ENCODE data around the gene NTSR1.

NTSR1 gene

DNA sequence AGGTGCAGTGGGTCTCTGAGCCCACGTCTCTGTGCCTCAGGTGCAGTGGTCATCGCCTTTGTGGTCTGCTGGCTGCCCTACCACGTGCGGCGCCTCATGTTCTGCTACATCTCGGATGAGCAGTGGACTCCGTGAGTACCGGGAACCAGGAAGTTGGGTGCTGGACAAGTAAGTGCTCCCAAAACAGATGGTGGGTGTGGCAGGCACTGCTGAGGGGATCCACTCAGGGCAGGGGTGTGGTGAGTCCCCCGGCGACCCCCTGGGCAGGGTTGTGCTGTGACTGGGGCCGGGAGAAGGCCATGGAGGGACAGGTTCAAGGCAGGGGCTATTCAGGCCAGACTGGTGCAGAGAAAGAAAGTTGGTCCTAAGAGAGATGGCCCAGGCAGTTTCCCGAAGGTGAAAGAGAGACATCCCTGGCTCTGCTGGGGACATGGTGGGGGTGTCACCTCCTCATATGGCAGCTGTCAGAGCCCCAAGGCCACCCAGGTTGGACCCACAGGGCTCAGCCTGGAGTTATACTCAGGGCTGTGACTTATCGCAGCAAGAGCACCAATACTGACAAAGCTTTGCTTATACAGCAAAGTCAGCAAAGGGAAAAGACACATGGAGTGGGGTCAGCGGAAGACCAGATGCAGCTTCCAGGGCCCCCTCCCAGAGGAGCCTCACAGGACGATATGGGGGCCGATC is 49.7 kb downstream of the NTSR1 start:
- DNase-seq (ENCODE audit: low read depth): no peak
- H3K4me3 ChIP-seq (ENCODE audit: control insufficient read depth, low read depth, low read length): no peak overlapping the region
- TF ChIP-seq, protein P1, sequence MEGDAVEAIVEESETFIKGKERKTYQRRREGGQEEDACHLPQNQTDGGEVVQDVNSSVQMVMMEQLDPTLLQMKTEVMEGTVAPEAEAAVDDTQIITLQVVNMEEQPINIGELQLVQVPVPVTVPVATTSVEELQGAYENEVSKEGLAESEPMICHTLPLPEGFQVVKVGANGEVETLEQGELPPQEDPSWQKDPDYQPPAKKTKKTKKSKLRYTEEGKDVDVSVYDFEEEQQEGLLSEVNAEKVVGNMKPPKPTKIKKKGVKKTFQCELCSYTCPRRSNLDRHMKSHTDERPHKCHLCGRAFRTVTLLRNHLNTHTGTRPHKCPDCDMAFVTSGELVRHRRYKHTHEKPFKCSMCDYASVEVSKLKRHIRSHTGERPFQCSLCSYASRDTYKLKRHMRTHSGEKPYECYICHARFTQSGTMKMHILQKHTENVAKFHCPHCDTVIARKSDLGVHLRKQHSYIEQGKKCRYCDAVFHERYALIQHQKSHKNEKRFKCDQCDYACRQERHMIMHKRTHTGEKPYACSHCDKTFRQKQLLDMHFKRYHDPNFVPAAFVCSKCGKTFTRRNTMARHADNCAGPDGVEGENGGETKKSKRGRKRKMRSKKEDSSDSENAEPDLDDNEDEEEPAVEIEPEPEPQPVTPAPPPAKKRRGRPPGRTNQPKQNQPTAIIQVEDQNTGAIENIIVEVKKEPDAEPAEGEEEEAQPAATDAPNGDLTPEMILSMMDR (conservative IDR thresholded peaks at IDR 0.05; ENCODE audit: control insufficient read depth, insufficient read depth, low read depth, low read length): no peak

DNA sequence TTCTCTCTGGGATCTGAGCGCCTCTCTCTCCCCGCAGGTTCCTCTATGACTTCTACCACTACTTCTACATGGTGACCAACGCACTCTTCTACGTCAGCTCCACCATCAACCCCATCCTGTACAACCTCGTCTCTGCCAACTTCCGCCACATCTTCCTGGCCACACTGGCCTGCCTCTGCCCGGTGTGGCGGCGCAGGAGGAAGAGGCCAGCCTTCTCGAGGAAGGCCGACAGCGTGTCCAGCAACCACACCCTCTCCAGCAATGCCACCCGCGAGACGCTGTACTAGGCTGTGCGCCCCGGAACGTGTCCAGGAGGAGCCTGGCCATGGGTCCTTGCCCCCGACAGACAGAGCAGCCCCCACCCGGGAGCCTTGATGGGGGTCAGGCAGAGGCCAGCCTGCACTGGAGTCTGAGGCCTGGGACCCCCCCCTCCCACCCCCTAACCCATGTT is 51.4 kb downstream of the NTSR1 start:
- H3K4me3 ChIP-seq (ENCODE audit: control insufficient read depth, low read depth, low read length): no peak overlapping the region
- no peak for DNase-seq (ENCODE audit: low read depth)
- TF ChIP-seq, protein P1 (conservative IDR thresholded peaks at IDR 0.05; ENCODE audit: control insufficient read depth, insufficient read depth, low read depth, low read length): no peak

DNA sequence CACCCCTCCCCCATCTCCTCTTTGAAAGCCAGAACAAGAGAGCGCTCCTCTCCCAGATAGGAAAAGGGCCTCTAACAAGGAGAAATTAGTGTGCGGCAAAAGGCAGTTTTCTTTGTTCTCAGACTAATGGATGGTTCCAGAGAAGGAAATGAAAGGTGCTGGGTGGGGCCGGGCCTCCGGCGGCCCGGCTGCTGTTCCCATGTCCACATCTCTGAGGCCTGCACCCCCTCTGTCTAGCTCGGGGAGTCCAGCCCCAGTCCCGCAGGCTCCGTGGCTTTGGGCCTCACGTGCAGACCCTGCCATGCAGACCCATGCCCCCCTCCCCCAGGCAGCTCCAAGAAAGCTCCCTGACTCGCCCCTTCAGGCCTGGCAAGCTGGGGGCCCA is 51.8 kb downstream of the NTSR1 start:
- no peak overlapping the region for H3K4me3 ChIP-seq (ENCODE audit: control insufficient read depth, low read depth, low read length)
- TF ChIP-seq, protein P1 (conservative IDR thresholded peaks at IDR 0.05; ENCODE audit: control insufficient read depth, insufficient read depth, low read depth, low read length): no peak
- DNase-seq (ENCODE audit: low read depth): no peak

DNA sequence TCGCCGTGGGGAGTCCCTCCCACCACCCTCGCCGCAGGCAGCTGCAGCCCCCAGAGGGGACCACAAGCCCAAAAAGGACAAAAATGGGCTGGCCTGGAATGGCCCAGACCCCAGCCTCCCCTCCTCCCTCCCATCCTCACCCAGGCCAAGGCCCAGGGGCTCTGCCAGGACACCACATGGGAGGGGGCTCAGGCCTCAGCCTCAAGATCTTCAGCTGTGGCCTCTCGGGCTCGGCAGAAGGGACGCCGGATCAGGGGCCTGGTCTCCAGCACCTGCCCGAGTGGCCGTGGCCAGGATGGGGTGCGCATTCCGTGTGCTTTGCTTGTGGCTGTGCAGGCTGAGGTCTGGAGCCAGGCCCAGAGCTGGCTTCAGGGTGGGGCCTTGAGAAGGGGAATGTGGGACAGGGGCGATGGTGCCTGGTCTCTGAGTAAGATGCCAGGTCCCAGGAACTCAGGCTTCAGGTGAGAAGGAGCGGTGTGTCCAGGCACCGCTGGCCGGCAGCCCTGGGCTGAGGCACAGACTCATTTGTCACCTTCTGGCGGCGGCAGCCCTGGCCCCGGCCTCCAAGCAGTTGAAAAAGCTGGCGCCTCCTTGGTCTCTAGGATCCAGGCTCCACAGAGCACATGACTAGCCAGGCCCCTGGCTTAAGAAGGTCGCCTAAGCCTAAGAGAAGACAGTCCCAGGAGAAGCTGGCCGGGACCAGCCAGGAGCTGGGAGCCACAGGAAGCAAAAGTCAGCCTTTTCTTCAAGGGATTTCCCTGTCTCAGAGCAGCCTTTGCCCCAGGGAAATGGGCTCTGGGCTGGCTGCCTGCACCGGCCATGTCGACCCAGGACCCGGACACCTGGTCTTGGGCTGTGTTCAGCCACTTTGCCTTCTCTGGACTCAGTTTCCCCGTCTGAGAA is 52.5 kb downstream of the NTSR1 start:
- no peak overlapping the region for H3K4me3 ChIP-seq (ENCODE audit: control insufficient read depth, low read depth, low read length)
- TF ChIP-seq, protein P1 (conservative IDR thresholded peaks at IDR 0.05; ENCODE audit: control insufficient read depth, insufficient read depth, low read depth, low read length): no peak
- DNase-seq (ENCODE audit: low read depth): no peak

DNA sequence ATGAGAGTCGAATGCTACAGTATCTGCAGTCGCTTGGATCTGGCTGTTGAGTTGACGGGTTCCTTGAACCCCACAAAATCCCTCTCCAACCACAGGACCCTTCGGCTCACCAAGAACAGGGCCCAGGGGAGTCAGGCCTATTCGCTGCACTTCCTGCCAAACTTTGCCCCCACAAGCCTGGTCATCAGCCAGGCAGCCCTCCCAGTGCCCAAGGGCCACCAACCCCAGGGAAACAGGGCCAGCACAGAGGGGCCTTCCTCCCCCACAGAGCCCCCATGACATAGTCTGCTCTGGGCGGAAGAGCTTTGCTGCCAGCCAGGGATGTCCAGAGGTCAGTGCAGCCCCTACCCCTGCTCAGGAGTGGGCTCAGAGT is 53.1 kb downstream of the NTSR1 start:
- DNase-seq (ENCODE audit: low read depth): no peak

DNA sequence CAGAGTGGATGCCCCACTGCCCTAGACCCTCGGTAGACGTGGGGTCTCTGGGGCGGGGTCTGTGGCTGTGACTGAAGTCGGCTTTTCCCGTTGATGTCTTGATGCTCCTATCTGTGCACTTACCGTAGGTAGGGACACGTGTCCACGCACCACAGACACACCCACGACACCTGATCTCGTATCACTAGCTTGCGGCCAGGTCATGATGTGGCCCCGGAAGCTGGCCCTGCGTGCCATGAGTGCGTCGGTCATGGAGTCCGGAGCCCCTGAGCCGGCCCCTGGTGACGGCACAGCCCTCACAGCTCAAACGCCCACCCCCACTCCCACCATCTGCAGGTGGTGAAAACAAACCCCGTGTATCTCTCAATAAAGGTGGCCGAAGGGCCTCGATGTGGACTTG is 53.7 kb downstream of the NTSR1 start:
- no peak overlapping the region for H3K4me3 ChIP-seq (ENCODE audit: control insufficient read depth, low read depth, low read length)
- no peak for DNase-seq (ENCODE audit: low read depth)
- TF ChIP-seq, protein P1 (conservative IDR thresholded peaks at IDR 0.05; ENCODE audit: control insufficient read depth, insufficient read depth, low read depth, low read length): no peak

More for the DNA sequence above, 53.1 kb downstream of the NTSR1 start:
- TF ChIP-seq, protein P1 (conservative IDR thresholded peaks at IDR 0.05; ENCODE audit: control insufficient read depth, insufficient read depth, low read depth, low read length): no peak
- no peak overlapping the region for H3K4me3 ChIP-seq (ENCODE audit: control insufficient read depth, low read depth, low read length)
